Nephron progenitor cell (in vitro differentiated cells): ENCODE results near the gene RPAP3.

Source experiments
- DNase-seq: peaks from one replicate; pipeline ENCODE4 v3.0.0; 2021
- H3K27ac Mint-ChIP-seq: 2 replicates; pipeline ENCODE4 v1.8.0; 2021; ENCODE audit warnings: mild to moderate bottlenecking, moderate library complexity, mixed read lengths
- H3K27me3 Mint-ChIP-seq: 2 replicates; pipeline ENCODE4 v1.8.0; 2021; ENCODE audit warnings: mild to moderate bottlenecking, low read depth, mixed read lengths; ENCODE audit not compliant: poor library complexity
- H3K36me3 Mint-ChIP-seq: 2 replicates; pipeline ENCODE4 v1.8.0; 2021; ENCODE audit warnings: low read depth, mixed read lengths
- H3K4me1 Mint-ChIP-seq: 2 replicates; pipeline ENCODE4 v1.8.0; 2021; ENCODE audit warnings: mixed read lengths
- H3K4me3 Mint-ChIP-seq: 2 replicates; pipeline ENCODE4 v1.8.0; 2021; ENCODE audit warnings: mild to moderate bottlenecking, moderate library complexity, mixed read lengths
- H3K9me3 Mint-ChIP-seq: 2 replicates; pipeline ENCODE4 v1.8.0; 2021; ENCODE audit warnings: mild to moderate bottlenecking, moderate library complexity, mixed read lengths
- CTCF ChIP-seq: fragments of 200-600 bp; sonication (generic); IDR thresholded peaks from 2 replicates; pipeline ENCODE4 v1.5.0; 2021; ENCODE audit warnings: antibody characterized with exemption

Gene RPAP3

GRCh38 chr12:47740606-47741339 lies 34.9 kb upstream of the RPAP3 start:
- no peaks in the 10 kb centered on the region for H3K27me3 Mint-ChIP-seq
- TF ChIP-seq CTCF = no peak
- peaks cover 84% of the 10 kb centered on the region for H3K4me1 Mint-ChIP-seq
- H3K27ac Mint-ChIP-seq = no peak overlapping the region
- H3K36me3 Mint-ChIP-seq = no peaks in the 10 kb centered on the region
- no peaks in the 10 kb centered on the region for H3K9me3 Mint-ChIP-seq
- no peak overlapping the region for H3K4me3 Mint-ChIP-seq
- no peak for DNase-seq

GRCh38 chr12:47739979-47740378 lies 34.1 kb upstream of the RPAP3 start:
- no peak for TF ChIP-seq CTCF
- no peaks in the 10 kb centered on the region for H3K9me3 Mint-ChIP-seq
- DNase-seq = no peak
- H3K4me1 Mint-ChIP-seq = peaks cover 84% of the 10 kb centered on the region
- H3K4me3 Mint-ChIP-seq = no peak overlapping the region
- no peaks in the 10 kb centered on the region for H3K36me3 Mint-ChIP-seq
- no peaks in the 10 kb centered on the region for H3K27me3 Mint-ChIP-seq
- no peak overlapping the region for H3K27ac Mint-ChIP-seq

- Mint-ChIP-seq H3K27ac (no peak overlapping the region), H3K9me3 (no peaks in the 10 kb centered on the region), H3K36me3 (no peaks in the 10 kb centered on the region), H3K4me3 (no peak overlapping the region), H3K4me1 (peaks cover 85% of the 10 kb centered on the region), H3K27me3 (no peaks in the 10 kb centered on the region)
- DNase-seq = no peak
- no peak for TF ChIP-seq CTCF
Measured at GRCh38 chr12:47739297-47739696, 33.5 kb upstream of the RPAP3 start.

- no peak for DNase-seq
- no peaks in the 10 kb centered on the region for H3K9me3 Mint-ChIP-seq
- no peak for TF ChIP-seq CTCF
- no peak overlapping the region for H3K27ac Mint-ChIP-seq
- no peak overlapping the region for H3K4me3 Mint-ChIP-seq
- peaks cover 86% of the 10 kb centered on the region for H3K4me1 Mint-ChIP-seq
- no peaks in the 10 kb centered on the region for H3K27me3 Mint-ChIP-seq
- H3K36me3 Mint-ChIP-seq = no peaks in the 10 kb centered on the region
Measured at GRCh38 chr12:47737936-47738594, 32.2 kb upstream of the RPAP3 start.

- no peak for TF ChIP-seq CTCF
- peak; percentile 47 for DNase-seq
- H3K27me3 Mint-ChIP-seq = no peaks in the 10 kb centered on the region
- H3K4me3 Mint-ChIP-seq = no peak overlapping the region
- H3K36me3 Mint-ChIP-seq = no peaks in the 10 kb centered on the region
- H3K4me1 Mint-ChIP-seq = peaks cover 83% of the 10 kb centered on the region
- peak overlapping the region; percentile 95 for H3K27ac Mint-ChIP-seq
- no peaks in the 10 kb centered on the region for H3K9me3 Mint-ChIP-seq
Measured at GRCh38 chr12:47736877-47737676, 31.2 kb upstream of the RPAP3 start.
